ENCODE measurements around the gene KRT86.
"Not testable (repeated sequence)": the region's sequence is repeated elsewhere in the genome, so short reads cannot be mapped to it uniquely, and the experiment has no call there.

The KRT86 gene

DNA sequence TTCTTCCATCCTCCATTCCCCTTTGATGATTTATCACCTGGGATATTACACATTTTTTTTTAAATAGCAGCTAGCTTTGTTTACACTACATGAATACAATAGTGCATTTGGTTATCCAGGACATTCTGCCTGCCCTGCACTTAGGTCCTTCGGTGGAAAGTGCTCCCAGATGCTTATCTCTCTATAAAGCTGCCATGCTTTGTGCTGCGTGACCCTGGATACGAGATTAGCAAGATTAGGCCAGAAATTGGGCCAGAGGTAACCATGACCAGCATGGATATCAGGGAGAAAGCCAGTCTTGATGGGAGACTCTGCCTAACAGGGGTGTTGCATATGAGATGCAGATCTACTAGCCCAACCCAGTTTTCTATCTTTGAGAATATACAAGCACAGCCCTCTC is 58.9 kb downstream of the KRT86 start:
- no peak for DNase-seq

- DNase-seq, result no peak
These were observed 59.7 kb downstream of the KRT86 start for GRCh38 chr12:52334185-52334584.

- no peak for DNase-seq
These were observed 61.3 kb downstream of the KRT86 start for GRCh38 chr12:52335598-52336262.

DNA sequence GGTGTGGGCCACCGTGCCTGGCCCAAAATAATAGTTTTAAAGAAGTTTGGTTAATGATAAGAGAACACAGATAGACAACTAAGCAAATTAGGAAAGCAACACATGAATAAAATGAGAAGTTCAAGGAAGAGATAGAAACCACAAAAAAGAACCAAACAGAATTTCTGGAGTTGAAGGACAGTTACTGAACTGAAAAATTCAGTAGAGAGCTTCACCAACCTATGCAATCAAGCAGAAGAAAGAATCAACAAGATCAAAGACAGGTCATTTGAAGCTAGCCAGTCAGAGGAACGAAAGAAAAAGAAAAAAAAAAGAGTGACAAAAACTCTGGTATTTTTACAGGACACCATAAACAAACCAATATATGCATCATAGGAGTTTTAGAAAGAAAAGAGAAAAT is 62.2 kb downstream of the KRT86 start:
- DNase-seq, result no peak

DNA sequence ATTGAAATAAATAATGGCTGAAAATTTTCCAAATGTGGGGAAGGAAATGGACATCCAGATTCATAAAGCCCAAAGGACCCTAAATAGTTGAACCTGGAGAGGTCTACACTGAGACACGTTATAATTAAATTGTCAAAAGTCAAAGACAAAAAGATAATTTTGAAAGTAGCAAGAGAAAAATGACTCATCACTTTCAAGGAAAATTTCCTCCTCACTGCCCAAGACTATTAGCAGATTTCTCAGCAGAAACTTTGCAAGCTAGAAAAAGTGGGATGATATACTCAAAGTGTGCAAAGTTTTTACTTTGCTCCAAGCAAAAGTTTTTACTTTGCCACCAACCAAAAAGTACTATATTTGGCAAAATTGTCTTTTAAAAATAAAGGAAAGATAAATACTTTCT is 62.6 kb downstream of the KRT86 start:
- DNase-seq, result no peak

GRCh38 chr12:52338241-52338960 is 64.0 kb downstream of the KRT86 start:
- DNase-seq, result no peak

DNA sequence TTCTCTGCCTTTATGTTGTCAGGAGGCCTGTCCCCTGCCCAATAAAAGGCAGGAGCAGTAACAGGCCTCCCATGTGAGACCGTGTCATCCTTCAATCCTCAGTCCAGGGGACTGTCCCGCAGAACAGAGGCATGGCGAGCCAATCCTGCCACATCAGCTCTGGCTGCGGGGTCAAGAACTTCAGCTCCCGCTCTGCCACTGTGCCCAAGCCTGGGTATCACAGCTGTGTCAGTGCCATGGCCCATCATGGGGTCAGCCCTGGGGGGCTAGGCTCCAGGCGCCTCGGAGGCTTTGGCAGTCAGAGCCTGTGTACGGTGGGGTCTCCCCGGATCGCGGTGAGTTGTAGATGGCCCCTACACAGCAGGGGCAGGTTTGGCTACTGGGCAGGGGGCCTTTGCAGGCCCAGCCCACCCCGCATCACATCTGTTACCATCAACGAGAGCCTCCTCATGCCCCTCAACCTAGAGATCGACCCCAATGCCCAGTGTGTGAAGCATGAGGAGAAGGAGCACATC is 66.7 kb downstream of the KRT86 start:
- DNase-seq, result no peak

DNA sequence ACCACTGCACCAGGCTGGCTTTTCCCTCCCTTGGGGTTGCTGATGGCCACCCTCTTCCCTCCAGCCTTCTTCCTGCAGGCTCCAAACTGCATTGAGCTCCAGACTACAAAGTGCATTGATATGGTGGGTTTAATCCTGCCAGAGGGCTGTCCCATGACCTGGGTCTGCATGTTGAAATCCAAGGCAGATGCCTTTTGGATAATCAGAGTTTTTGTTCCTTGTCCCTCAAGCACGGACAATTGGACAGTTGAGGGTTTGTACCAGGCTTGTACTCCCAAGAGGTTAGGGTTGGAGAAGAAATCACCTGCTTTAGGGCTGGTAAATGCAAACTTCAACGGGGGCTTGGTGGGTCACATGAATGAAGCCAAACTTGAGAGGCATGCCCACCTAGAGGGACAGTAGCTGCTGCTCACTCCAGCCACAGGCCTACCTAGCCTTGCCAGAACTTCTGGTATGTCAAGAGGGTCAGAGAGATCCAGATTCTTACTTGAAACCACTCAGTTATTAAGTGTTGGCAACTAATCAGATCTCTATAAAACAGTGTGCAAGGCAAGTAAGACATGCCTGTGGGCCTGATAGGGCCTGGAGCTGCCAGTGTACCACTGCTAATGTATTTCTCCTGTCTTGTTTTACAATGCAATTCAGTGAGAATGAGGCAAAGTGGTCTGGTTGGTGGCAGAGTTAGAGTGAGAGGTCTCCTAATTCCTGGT is 68.5 kb downstream of the KRT86 start:
- DNase-seq, result no peak

- no peak for DNase-seq
These were observed 69.1 kb downstream of the KRT86 start for GRCh38 chr12:52343550-52343949.

GRCh38 chr12:52344111-52344510 is 69.7 kb downstream of the KRT86 start:
- no peak for DNase-seq

DNA sequence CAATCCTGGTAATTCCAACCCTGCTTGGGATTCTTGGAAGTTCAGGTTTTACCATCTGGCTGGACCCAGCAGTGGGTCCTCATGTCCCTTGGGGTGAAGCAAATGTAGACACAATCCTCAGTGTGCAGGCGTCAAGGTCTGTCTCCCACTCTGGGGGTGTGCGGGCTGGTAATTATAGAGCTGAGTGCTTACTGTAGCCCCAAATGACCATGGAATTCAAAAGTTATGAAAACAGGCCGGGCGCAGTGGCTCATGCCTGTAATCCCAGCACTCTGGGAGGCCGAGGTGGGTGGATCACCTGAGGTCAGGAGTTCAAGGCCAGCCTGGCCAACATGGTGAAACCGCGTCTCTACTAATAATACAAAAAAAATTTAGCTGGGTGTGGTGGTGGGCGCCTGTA is 70.6 kb downstream of the KRT86 start:
- not testable (repeated sequence) for DNase-seq

DNA sequence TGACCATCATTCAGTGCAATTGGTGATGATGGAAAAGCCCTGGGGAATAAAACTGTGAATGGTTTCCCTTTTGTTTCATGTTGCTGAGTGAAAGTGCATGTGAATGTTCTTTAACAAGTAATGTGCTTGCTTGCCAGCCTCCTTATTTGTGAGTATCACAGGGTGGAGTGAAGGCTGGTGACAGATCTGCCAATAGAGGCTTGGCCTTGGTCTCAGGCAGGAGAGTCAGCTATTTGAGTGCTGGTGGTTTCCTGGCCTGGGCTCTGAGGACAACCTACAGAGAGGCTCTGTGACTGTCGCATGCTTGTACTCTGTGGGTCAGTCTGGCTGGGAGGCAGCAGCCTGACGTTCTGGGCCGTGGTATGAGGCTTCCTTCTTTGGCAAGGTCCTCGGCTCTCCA is 72.1 kb downstream of the KRT86 start:
- DNase-seq, result peak in 25 of 56 donors; percentile 3 to 63 (median 31)

- DNase-seq, result no peak
These were observed 72.6 kb downstream of the KRT86 start for GRCh38 chr12:52347016-52347415.

DNA sequence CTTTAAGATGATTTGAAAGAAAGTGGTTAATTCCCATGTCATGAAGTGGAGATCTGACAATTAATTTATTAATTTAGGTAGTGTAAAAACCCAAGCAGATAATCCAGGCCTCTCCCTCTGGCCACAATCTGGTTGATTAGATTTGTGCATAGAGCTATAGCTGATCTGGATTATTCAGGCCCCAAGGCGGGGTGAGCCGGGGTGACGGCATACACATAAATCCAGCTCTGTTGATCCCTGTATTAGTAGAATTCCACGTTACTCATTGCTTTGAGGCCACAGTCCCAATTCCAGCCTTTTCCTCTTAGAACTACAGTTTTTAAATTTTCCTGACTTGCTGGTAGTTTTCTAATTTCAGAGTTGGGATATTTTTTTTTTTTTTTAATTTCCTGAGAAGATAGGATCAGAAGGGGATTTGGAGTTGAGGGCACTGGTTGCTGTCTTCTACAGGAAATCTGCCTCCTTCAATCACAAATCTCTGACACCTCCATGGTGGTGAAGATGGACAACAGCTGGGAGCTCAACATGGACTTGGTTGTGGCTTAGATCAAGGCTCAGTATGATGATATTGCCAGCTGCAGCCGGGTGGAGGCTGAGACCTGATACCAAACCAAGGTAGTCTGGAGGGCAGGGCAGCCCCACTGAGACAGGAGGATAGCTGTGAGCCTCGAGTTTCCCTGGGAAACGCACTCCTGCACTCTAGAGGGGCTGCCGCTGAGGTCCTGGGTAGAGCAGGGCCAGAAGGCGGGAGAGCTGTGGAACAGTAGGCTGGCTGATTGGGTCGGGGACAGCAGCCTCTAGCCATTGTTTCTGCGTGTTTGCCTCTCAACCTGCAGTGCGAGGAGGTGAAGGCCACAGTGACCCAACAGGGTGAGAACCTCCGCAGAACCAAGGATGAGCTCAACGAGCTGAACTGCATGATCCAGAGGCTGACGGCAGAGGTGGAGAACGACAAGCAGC is 73.4 kb downstream of the KRT86 start:
- no peak for DNase-seq

DNA sequence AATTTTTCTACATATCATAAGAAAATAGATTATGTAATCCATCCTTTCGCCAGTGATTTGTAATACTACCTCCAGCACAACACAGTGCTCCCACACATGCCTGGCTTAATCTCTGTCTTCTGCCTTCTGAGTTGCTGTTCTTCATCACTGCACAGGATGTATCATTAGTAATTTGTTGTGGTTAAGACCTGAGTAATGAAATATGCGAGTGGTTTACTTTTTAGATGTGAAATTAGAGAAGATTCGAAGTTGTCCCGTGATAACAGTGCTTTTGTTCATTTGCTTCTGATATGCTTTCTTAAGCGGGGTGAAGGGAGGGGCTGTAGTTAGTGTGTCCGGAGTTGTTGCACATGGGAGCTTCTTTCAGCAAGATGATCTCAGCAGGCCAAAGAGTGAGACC is 74.8 kb downstream of the KRT86 start:
- DNase-seq, result no peak

- no peak for DNase-seq
These were observed 75.7 kb downstream of the KRT86 start for GRCh38 chr12:52350021-52350620.

GRCh38 chr12:52350786-52351185 is 76.3 kb downstream of the KRT86 start:
- no peak for DNase-seq

DNA sequence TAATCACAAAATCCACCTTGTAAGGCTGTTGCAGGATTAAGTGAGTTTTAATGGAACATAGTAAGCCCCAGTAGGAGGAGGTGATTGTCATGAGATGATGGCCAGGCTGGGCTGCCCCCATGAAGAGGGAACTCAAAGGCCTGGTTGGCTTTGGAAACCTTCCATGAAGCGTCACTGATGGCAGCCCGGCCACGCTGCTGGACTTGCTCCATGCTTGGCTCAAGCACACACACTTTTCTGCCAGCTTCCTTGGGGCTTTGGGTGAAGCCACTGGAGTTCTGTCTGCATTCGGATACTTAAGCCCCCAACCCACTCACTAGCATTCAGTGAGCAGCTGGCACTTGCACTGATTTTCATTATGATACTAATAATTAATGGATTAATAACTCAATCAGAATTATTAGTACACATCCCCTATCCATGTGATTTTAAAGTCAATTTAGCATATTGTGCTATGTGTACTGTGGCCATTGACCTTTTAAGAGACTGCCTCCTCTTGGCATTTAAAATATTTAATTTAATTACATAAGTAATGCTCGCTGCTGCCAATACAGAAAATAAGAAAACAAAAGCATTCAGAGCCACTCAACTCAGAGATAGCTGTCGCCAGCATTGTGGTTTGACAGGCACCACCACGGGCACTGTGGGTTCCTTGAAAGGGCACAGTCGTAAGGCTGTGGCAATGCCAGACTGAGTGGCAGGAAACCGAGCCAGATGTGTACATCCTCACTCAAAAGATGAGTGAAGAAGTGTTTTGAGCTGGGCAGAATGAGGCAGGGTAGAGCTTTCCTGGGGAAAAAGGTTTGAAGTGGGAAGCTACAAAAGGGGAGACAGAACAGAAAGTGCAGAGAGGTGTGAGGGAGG is 77.0 kb downstream of the KRT86 start:
- peak in 38 of 56 donors; percentile 3 to 88 (median 36) for DNase-seq

DNA sequence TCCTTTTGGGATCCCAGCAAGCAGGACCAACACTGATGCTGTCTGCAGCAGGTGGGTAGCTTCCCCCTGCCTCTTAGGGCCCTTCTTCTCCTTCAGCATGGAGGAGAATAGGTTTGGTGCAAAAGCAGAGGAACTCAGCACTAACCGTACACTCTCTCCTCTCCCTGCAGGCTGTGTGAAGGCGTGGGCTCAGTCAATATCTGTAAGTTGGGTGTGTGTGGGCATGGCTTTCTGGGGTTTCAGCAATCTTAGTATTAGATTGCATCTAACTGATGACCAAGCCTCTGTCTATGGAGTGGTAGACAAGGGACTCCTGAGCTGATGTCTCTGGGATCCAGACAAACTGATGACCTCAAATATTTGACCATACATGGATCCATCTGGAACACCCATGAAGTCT is 78.5 kb downstream of the KRT86 start:
- DNase-seq, result no peak

- DNase-seq, result no peak
These were observed 79.3 kb downstream of the KRT86 start for GRCh38 chr12:52353766-52354165.

Measured in nucleus accumbens (tissue), 56 donors.